ENCODE results near the gene TCF4.

TCF4 gene

GRCh38 chr18:55300421-55300935, 287.5 kb downstream of the TCF4 start:
- H3K27me3 ChIP-seq (ENCODE audit: insufficient read depth, low read length), result no peaks in the 10 kb centered on the region
- H3K27ac ChIP-seq (ENCODE audit: low read depth, low read length), result no peak overlapping the region
- no peak overlapping the region for H2AFZ ChIP-seq (ENCODE audit: low read length, unreplicated experiment)
- H3K36me3 ChIP-seq (ENCODE audit: insufficient read depth, low read length), result no peaks in the 10 kb centered on the region
- H3K4me1 ChIP-seq (ENCODE audit: control insufficient read depth, insufficient read depth, low read length, unreplicated experiment), result peaks cover 5% of the 10 kb centered on the region
- H3K79me2 ChIP-seq (ENCODE audit: control insufficient read depth, insufficient read depth, low read length, unreplicated experiment), result peaks cover 13% of the 10 kb centered on the region
- H3K4me3 ChIP-seq (ENCODE audit: low read depth, low read length), result no peak overlapping the region

- H3K4me3 ChIP-seq (ENCODE audit: low read depth, low read length), result no peak overlapping the region
- no peaks in the 10 kb centered on the region for H3K27me3 ChIP-seq (ENCODE audit: insufficient read depth, low read length)
- no peak overlapping the region for H3K27ac ChIP-seq (ENCODE audit: low read depth, low read length)
- no peaks in the 10 kb centered on the region for H3K36me3 ChIP-seq (ENCODE audit: insufficient read depth, low read length)
- H3K4me1 ChIP-seq (ENCODE audit: control insufficient read depth, insufficient read depth, low read length, unreplicated experiment), result peaks cover 5% of the 10 kb centered on the region
- no peak overlapping the region for H2AFZ ChIP-seq (ENCODE audit: low read length, unreplicated experiment)
- peaks cover 9% of the 10 kb centered on the region for H3K79me2 ChIP-seq (ENCODE audit: control insufficient read depth, insufficient read depth, low read length, unreplicated experiment)
These were observed 291.2 kb downstream of the TCF4 start for GRCh38 chr18:55296778-55297177.

DNA sequence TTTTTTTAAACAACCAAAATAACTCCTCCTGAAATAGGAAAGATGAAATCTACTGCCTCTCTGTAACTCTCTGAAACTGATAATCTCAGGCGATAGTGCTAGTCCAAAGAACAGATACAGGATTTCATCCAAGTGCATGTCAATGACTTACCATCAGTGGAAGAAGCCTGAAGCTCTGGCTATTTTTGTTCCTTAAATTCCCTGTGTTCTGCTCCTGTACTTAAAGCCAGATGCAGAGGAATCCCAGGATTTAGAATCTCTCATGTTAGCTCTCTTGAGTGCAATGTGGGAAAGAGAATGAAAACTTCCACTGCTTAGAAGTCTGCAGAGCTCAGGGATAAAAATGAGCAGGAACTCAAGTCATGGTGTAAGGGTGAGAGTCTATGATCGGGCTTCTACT, 291.9 kb downstream of the TCF4 start:
- H3K27me3 ChIP-seq (ENCODE audit: insufficient read depth, low read length), result no peaks in the 10 kb centered on the region
- H3K79me2 ChIP-seq (ENCODE audit: control insufficient read depth, insufficient read depth, low read length, unreplicated experiment), result peaks cover 6% of the 10 kb centered on the region
- no peak overlapping the region for H3K27ac ChIP-seq (ENCODE audit: low read depth, low read length)
- H3K4me1 ChIP-seq (ENCODE audit: control insufficient read depth, insufficient read depth, low read length, unreplicated experiment), result peaks cover 10% of the 10 kb centered on the region
- H2AFZ ChIP-seq (ENCODE audit: low read length, unreplicated experiment), result no peak overlapping the region
- no peak overlapping the region for H3K4me3 ChIP-seq (ENCODE audit: low read depth, low read length)
- H3K36me3 ChIP-seq (ENCODE audit: insufficient read depth, low read length), result no peaks in the 10 kb centered on the region

DNA sequence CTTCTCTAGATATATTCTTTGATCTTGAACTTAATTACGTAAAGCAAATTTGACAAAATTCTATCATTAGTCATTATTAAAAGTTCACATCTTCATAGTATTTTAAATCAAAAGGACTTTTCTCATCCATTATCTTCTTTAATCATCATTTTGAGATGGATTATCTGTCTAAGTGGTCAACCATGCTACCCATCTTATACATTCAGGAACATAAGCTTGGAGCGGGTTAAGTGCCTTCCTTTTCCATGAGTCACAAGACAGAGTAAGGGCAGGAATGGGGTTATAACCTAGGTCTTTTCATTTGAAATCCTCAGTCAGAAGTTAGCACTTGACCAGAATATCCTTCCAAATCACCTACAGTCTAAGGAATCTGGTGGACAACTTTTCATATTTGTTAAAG, 297.1 kb downstream of the TCF4 start:
- Histone ChIP-seq H3K79me2 (ENCODE audit: control insufficient read depth, insufficient read depth, low read length, unreplicated experiment) (peaks cover 4% of the 10 kb centered on the region), H3K27ac (ENCODE audit: low read depth, low read length) (no peak overlapping the region), H3K36me3 (ENCODE audit: insufficient read depth, low read length) (no peaks in the 10 kb centered on the region), H3K4me3 (ENCODE audit: low read depth, low read length) (no peak overlapping the region), H3K4me1 (ENCODE audit: control insufficient read depth, insufficient read depth, low read length, unreplicated experiment) (peaks cover 8% of the 10 kb centered on the region), H3K27me3 (ENCODE audit: insufficient read depth, low read length) (no peaks in the 10 kb centered on the region), H2AFZ (ENCODE audit: low read length, unreplicated experiment) (no peak overlapping the region)

- no peak overlapping the region for H3K4me3 ChIP-seq (ENCODE audit: low read depth, low read length)
- peaks cover 7% of the 10 kb centered on the region for H3K79me2 ChIP-seq (ENCODE audit: control insufficient read depth, insufficient read depth, low read length, unreplicated experiment)
- H3K27ac ChIP-seq (ENCODE audit: low read depth, low read length), result no peak overlapping the region
- H3K4me1 ChIP-seq (ENCODE audit: control insufficient read depth, insufficient read depth, low read length, unreplicated experiment), result peaks cover 8% of the 10 kb centered on the region
- H3K27me3 ChIP-seq (ENCODE audit: insufficient read depth, low read length), result no peaks in the 10 kb centered on the region
- H3K36me3 ChIP-seq (ENCODE audit: insufficient read depth, low read length), result no peaks in the 10 kb centered on the region
- H2AFZ ChIP-seq (ENCODE audit: low read length, unreplicated experiment), result no peak overlapping the region
These were observed 298.2 kb downstream of the TCF4 start for GRCh38 chr18:55289775-55290174.

- no peak overlapping the region for H3K27ac ChIP-seq (ENCODE audit: low read depth, low read length)
- H3K4me1 ChIP-seq (ENCODE audit: control insufficient read depth, insufficient read depth, low read length, unreplicated experiment), result peaks cover 8% of the 10 kb centered on the region
- H3K79me2 ChIP-seq (ENCODE audit: control insufficient read depth, insufficient read depth, low read length, unreplicated experiment), result peaks cover 12% of the 10 kb centered on the region
- H3K36me3 ChIP-seq (ENCODE audit: insufficient read depth, low read length), result no peaks in the 10 kb centered on the region
- no peak overlapping the region for H3K4me3 ChIP-seq (ENCODE audit: low read depth, low read length)
- H3K27me3 ChIP-seq (ENCODE audit: insufficient read depth, low read length), result no peaks in the 10 kb centered on the region
- H2AFZ ChIP-seq (ENCODE audit: low read length, unreplicated experiment), result no peak overlapping the region
These were observed 298.9 kb downstream of the TCF4 start for GRCh38 chr18:55289048-55289447.

GRCh38 chr18:55287935-55288868, 299.8 kb downstream of the TCF4 start:
- Histone ChIP-seq H2AFZ (ENCODE audit: low read length, unreplicated experiment) (no peak overlapping the region), H3K4me1 (ENCODE audit: control insufficient read depth, insufficient read depth, low read length, unreplicated experiment) (peaks cover 8% of the 10 kb centered on the region), H3K4me3 (ENCODE audit: low read depth, low read length) (no peak overlapping the region), H3K36me3 (ENCODE audit: insufficient read depth, low read length) (no peaks in the 10 kb centered on the region), H3K27ac (ENCODE audit: low read depth, low read length) (no peak overlapping the region), H3K27me3 (ENCODE audit: insufficient read depth, low read length) (no peaks in the 10 kb centered on the region), H3K79me2 (ENCODE audit: control insufficient read depth, insufficient read depth, low read length, unreplicated experiment) (peaks cover 12% of the 10 kb centered on the region)

DNA sequence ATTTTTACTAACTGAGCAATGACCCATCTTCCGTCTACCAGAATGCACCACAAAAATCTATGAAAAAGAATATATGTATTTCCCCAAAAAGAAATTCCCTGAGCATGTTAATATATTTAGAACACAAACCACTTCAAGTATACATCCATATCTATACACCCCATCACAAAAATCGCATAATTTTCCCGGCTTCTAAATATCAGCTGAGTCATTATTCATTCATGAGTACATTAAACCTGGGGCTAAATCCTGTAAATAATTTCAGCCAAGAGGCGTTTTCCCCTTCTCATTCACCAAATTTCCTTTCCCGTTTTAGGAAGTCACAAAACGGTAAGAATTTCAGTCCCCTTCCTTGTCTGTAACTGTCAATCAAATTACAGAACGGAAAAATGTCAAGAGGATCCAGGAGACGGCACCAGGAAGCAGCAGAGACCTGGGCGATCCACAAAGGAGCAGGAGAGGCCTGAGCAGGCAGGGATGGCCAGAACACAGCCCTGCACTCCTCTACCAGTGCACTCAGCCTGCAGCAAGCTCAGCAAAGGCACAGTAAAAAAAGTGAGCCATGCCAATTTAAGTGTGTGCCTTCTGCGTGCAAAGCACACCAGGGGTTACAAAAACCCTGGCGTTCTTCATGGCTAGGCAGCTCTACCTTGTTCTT, 300.7 kb downstream of the TCF4 start:
- Histone ChIP-seq H3K4me3 (ENCODE audit: low read depth, low read length) (no peak overlapping the region), H3K27ac (ENCODE audit: low read depth, low read length) (no peak overlapping the region), H3K79me2 (ENCODE audit: control insufficient read depth, insufficient read depth, low read length, unreplicated experiment) (peaks cover 12% of the 10 kb centered on the region), H3K27me3 (ENCODE audit: insufficient read depth, low read length) (no peaks in the 10 kb centered on the region), H2AFZ (ENCODE audit: low read length, unreplicated experiment) (no peak overlapping the region), H3K36me3 (ENCODE audit: insufficient read depth, low read length) (no peaks in the 10 kb centered on the region), H3K4me1 (ENCODE audit: control insufficient read depth, insufficient read depth, low read length, unreplicated experiment) (peaks cover 8% of the 10 kb centered on the region)

- H3K4me1 ChIP-seq (ENCODE audit: control insufficient read depth, insufficient read depth, low read length, unreplicated experiment), result peaks cover 6% of the 10 kb centered on the region
- no peak overlapping the region for H2AFZ ChIP-seq (ENCODE audit: low read length, unreplicated experiment)
- H3K36me3 ChIP-seq (ENCODE audit: insufficient read depth, low read length), result no peaks in the 10 kb centered on the region
- no peak overlapping the region for H3K4me3 ChIP-seq (ENCODE audit: low read depth, low read length)
- H3K27ac ChIP-seq (ENCODE audit: low read depth, low read length), result no peak overlapping the region
- H3K27me3 ChIP-seq (ENCODE audit: insufficient read depth, low read length), result no peaks in the 10 kb centered on the region
- peaks cover 12% of the 10 kb centered on the region for H3K79me2 ChIP-seq (ENCODE audit: control insufficient read depth, insufficient read depth, low read length, unreplicated experiment)
These were observed 301.7 kb downstream of the TCF4 start for GRCh38 chr18:55286257-55286825.

DNA sequence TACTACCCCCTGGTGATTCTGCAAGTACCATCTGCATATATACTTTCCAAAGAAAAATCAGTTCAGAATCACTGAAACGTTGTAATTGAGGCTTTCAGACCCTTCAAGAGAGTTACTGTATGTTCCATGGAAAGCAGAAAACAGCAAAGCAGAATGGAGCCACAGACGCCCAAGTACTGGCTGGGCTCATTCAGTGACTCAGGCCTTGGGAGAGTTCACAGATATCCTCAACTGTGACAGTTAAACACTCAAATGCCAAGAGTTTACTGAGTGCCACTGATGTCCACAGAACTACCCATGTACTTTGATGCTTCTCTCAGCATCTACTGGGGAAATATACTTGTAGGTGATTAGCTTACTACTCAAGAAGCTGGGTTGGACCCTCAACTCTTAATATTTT, 303.4 kb downstream of the TCF4 start:
- no peak overlapping the region for H2AFZ ChIP-seq (ENCODE audit: low read length, unreplicated experiment)
- no peaks in the 10 kb centered on the region for H3K36me3 ChIP-seq (ENCODE audit: insufficient read depth, low read length)
- no peaks in the 10 kb centered on the region for H3K27me3 ChIP-seq (ENCODE audit: insufficient read depth, low read length)
- H3K79me2 ChIP-seq (ENCODE audit: control insufficient read depth, insufficient read depth, low read length, unreplicated experiment), result peaks cover 12% of the 10 kb centered on the region
- no peak overlapping the region for H3K27ac ChIP-seq (ENCODE audit: low read depth, low read length)
- H3K4me3 ChIP-seq (ENCODE audit: low read depth, low read length), result no peak overlapping the region
- peaks cover 7% of the 10 kb centered on the region for H3K4me1 ChIP-seq (ENCODE audit: control insufficient read depth, insufficient read depth, low read length, unreplicated experiment)
